Fibroblast of pulmonary artery (primary cell): ENCODE data around the gene APCDD1L.

Experiments
- DNase-seq: peaks from one replicate; pipeline ENCODE4 v3.0.0-alpha.2; 2010; ENCODE audit warnings: low read depth
- H3K4me3 ChIP-seq: replicated peaks from 2 replicates; pipeline ENCODE4 v1.5.1; 2011; ENCODE audit warnings: low read depth, mild to moderate bottlenecking, control low read depth, low read length, moderate library complexity
- TF ChIP-seq, protein P1 (sequence below): IDR thresholded peaks from 2 replicates; pipeline ENCODE4 v1.5.1; 2011; ENCODE audit warnings: mild to moderate bottlenecking, control low read depth, low read length, inconsistent platforms; ENCODE audit errors: missing control alignments

APCDD1L gene

DNA sequence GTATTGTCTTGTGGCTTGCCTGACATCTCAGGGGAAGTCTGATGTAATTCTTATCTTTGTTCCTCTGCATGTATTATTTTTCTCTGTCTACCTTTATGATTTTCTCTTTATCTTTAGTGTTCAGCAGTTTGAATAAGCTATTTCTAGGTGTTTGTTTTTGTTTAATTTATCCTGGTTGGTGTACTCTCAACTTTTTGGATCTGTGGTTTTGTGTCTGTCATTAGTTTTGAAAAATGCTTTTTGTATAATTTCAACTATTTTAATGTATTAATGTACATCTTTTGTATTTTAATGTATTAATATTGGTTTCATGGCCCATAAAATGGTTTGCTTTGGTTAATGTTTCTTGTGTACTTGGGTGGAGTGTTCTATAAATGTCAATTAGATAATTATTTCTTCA, 15.9 kb upstream of the APCDD1L start:
- DNase-seq, result no peak
- TF ChIP-seq, protein P1, sequence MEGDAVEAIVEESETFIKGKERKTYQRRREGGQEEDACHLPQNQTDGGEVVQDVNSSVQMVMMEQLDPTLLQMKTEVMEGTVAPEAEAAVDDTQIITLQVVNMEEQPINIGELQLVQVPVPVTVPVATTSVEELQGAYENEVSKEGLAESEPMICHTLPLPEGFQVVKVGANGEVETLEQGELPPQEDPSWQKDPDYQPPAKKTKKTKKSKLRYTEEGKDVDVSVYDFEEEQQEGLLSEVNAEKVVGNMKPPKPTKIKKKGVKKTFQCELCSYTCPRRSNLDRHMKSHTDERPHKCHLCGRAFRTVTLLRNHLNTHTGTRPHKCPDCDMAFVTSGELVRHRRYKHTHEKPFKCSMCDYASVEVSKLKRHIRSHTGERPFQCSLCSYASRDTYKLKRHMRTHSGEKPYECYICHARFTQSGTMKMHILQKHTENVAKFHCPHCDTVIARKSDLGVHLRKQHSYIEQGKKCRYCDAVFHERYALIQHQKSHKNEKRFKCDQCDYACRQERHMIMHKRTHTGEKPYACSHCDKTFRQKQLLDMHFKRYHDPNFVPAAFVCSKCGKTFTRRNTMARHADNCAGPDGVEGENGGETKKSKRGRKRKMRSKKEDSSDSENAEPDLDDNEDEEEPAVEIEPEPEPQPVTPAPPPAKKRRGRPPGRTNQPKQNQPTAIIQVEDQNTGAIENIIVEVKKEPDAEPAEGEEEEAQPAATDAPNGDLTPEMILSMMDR, result no peak
- H3K4me3 ChIP-seq, result no peak overlapping the region

DNA sequence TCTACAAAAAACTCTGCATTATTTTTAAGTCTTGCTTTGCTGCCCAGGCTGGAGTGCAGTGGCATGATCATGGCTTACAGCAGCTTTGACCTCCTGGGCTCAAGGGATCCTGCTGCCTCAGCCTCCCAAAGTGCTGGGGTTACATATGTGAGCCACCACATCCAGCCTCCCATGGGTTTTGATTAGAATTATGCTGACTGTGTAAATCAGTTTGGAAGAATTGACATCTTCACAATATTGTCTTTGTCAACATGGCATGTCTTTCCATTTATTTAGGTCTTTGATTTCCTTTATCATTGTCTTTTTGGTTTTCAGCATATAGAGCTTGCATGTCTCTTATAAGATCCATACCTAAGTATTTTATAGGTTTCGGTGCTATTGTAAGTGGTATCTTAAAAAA, 13.2 kb upstream of the APCDD1L start:
- DNase-seq, result no peak
- TF ChIP-seq, protein P1, result no peak
- H3K4me3 ChIP-seq, result no peak overlapping the region

DNA sequence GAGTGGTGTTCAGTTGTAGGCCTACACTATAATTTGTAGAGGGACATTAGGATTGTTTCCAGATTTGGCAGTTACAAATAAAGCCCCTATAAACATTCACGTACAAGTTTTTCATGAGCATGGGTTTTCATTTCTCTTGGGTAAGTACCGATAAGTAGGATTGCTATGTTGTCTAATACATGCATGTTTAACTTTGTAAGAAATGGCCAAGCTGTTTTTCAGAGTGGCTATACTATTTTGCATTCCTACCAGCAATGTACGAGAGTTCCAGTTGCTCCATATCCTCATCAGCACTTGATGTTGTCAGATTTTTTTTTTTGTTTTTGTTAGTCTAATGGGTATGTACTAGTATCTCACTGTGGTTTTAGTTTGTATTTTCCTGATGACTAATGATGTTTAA, 11.2 kb upstream of the APCDD1L start:
- DNase-seq, result no peak
- no peak overlapping the region for H3K4me3 ChIP-seq
- TF ChIP-seq, protein P1, result no peak

DNA sequence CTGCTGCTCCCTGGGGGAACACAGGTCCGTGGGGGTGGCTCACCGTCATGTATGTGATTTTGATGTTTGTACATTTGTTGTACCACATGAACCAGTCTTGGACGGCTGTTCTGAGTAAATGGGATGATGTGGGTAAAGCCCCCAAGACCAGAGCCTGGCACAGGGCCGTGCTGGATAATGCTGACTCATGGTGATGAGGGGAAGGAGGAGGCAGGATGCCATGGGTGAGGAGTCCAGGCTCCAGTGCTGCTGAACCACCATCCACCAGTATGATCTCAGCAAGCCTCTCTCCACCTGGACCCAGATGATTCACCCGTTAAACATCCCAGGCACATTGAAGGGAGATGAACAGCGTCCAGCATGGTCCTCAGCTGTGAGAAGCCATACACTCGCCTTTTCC, 9.6 kb upstream of the APCDD1L start:
- DNase-seq, result peak; percentile 67
- TF ChIP-seq, protein P1, result no peak
- no peak overlapping the region for H3K4me3 ChIP-seq

DNA sequence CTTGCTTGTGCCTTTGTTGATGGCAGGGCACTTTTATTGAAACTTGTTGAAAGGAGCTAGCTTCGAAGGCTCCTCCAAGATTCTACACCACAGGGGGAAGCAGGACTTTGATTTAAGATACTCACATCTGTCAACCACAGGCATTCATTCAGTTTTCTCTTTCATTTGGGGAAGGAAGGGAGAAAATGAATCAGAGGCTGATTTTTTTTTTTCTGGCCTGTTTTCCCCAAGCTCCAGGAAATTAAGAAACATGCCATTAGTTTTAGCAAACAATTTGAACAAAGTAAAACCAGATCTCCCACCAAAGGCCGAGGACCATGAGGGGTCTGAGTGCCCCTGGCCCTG, 8.7 kb upstream of the APCDD1L start:
- H3K4me3 ChIP-seq, result no peak overlapping the region
- TF ChIP-seq, protein P1, result no peak
- peak; percentile 51 for DNase-seq

DNA sequence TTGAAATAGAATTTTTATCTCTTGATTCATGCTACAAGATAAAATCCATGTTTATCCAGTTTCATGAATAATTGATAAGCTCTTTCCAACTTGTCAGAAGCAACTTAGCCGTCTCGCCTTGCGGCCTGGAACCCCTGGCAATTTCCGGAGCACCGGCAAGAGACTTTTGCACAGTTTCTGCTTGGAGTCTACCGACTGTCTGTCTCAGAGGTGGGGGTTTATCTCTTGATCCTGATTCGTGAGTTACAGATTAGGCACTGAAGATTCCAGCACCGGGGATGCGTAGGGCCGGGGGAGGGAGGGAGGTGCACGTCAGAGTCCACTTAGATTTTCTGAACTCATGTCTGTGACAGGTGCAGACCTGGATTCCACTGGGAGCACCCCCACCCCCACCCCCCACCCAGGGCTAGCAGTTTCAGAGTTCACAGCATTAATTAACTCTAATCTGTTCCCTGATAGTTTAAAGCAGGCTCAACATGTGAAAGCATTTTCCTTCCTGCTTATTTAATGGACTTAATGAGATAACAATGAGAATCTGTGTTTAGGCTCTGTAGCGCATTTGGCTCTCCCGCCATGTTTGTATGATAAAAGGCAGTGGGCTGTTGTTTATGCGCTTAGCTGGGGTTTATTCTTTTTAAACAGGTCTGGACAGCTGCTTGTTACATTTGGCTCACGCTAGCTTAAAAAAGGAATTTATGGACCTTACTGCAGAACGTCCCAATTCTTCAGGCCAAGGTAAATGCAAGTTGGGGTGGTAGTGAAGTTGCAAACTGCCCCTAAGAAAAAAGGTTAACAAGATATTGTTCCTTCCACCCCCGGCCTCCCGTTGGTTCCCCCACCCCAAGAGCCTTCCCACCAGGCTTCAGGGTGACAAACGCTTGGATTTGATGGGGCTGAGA, 8.1 kb upstream of the APCDD1L start:
- TF ChIP-seq, protein P1, result no peak
- no peak overlapping the region for H3K4me3 ChIP-seq
- no peak for DNase-seq

DNA sequence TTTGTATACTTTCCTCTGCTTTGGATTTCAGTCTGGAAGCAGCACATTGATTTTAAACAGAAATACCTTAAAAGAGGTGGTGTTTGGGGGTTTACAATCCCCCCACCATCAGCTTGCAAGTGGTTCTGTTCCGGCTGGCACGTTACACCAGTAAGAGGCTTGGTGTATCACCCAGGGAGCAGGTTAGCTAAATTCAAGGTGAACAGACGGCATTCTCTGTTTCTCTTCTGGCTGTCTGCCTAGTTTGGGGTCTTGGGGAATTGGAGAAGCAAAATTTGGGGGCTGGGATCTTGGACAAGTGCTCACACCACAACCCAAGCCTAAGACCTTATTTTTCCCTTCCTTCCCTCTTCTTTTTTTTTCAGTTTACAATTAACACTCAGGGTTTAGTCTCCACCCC, 7.5 kb upstream of the APCDD1L start:
- no peak overlapping the region for H3K4me3 ChIP-seq
- TF ChIP-seq, protein P1, result no peak
- DNase-seq, result no peak
